Astrocyte (in vitro differentiated cells and primary cell): ENCODE results near the gene PYDC1. TPM values are rescaled to one million over a fixed set of nuclear protein-coding genes. Genes with fewer than 3 reads are reported as not detected.

Source experiments
- DNase-seq: peaks from one replicate; pipeline ENCODE4 v3.0.0-alpha.2; 2010; ENCODE audit warnings: low read depth
- FAIRE-seq: peaks from 2 replicates; lab custom pipeline; 2011; peaks lifted over from hg19 to GRCh38; lab: Jason Lieb, UNC
- H2AFZ ChIP-seq: 2 replicates; pipeline ENCODE4 v1.6.0; 2012; ENCODE audit warnings: low read depth, low read length, inconsistent platforms
- H3K27ac ChIP-seq: 2 replicates; pipeline ENCODE4 v1.5.1; 2011; ENCODE audit warnings: low read depth, low read length, inconsistent platforms
- H3K27me3 ChIP-seq: 2 replicates; pipeline ENCODE4 v1.6.0; 2011; ENCODE audit warnings: low read length, inconsistent platforms; ENCODE audit not compliant: insufficient read depth
- H3K36me3 ChIP-seq: 2 replicates; pipeline ENCODE4 v1.5.1; 2011; ENCODE audit warnings: low read length, inconsistent platforms; ENCODE audit not compliant: insufficient read depth
- H3K4me1 ChIP-seq: 2 replicates; pipeline ENCODE4 v1.5.1; 2011; ENCODE audit warnings: low read length, inconsistent platforms; ENCODE audit not compliant: insufficient read depth
- H3K4me2 ChIP-seq: 2 replicates; pipeline ENCODE4 v1.6.0; 2012; ENCODE audit warnings: low read length, inconsistent platforms
- H3K4me3 ChIP-seq: 2 replicates; pipeline ENCODE4 v1.5.1; 2011; ENCODE audit warnings: low read depth, mild to moderate bottlenecking, low read length, inconsistent platforms; ENCODE audit not compliant: insufficient read depth
- H3K79me2 ChIP-seq: 2 replicates; pipeline ENCODE4 v1.6.0; 2012; ENCODE audit warnings: mild to moderate bottlenecking, low read length, inconsistent platforms; ENCODE audit not compliant: insufficient read depth
- H3K9ac ChIP-seq: 2 replicates; pipeline ENCODE4 v1.6.0; 2012; ENCODE audit warnings: mild to moderate bottlenecking, low read length, inconsistent platforms
- H3K9me3 ChIP-seq: 2 replicates; pipeline ENCODE4 v1.5.1; 2012; ENCODE audit warnings: low read depth, mild to moderate bottlenecking, low read length, inconsistent platforms; ENCODE audit not compliant: insufficient read depth
- H4K20me1 ChIP-seq: 2 replicates; pipeline ENCODE4 v1.6.0; 2012; ENCODE audit warnings: low read length, inconsistent platforms; ENCODE audit not compliant: insufficient read depth
- H3K27ac Mint-ChIP-seq: one replicate; pipeline ENCODE4 v1.8.0; 2021; ENCODE audit warnings: mild to moderate bottlenecking, mixed read lengths; ENCODE audit not compliant: unreplicated experiment
- H3K27me3 Mint-ChIP-seq: one replicate; pipeline ENCODE4 v1.8.0; 2021; ENCODE audit warnings: low read depth, mixed read lengths; ENCODE audit not compliant: unreplicated experiment
- H3K36me3 Mint-ChIP-seq: one replicate; pipeline ENCODE4 v1.8.0; 2021; ENCODE audit warnings: low read depth, mixed read lengths; ENCODE audit not compliant: unreplicated experiment
- H3K4me1 Mint-ChIP-seq: one replicate; pipeline ENCODE4 v1.8.0; 2021; ENCODE audit warnings: low read depth, mixed read lengths; ENCODE audit not compliant: unreplicated experiment
- H3K4me3 Mint-ChIP-seq: one replicate; pipeline ENCODE4 v1.8.0; 2021; ENCODE audit warnings: mild to moderate bottlenecking, moderate library complexity, mixed read lengths; ENCODE audit not compliant: unreplicated experiment
- H3K9me3 Mint-ChIP-seq: one replicate; pipeline ENCODE4 v1.8.0; 2021; ENCODE audit warnings: mild to moderate bottlenecking, mixed read lengths; ENCODE audit not compliant: unreplicated experiment
- EZH2 ChIP-seq: IDR thresholded peaks from 2 replicates; pipeline ENCODE4 v1.6.1; 2012; ENCODE audit warnings: mild to moderate bottlenecking, low read length, inconsistent platforms; ENCODE audit not compliant: insufficient read depth
- total RNA-seq: library from RNA; stranded (reverse); gene quantifications from 2 replicates; pipeline ENCODE4 v1.2.1, GENCODE V29; 2021
- TF ChIP-seq, protein P1 (sequence below): IDR thresholded peaks from 2 replicates; pipeline ENCODE4 v1.5.1; 2011; ENCODE audit warnings: low read depth, mild to moderate bottlenecking, inconsistent platforms, low read length, moderate library complexity; ENCODE audit not compliant: insufficient read depth

The PYDC1 gene
- total RNA-seq, 1 donor from 2014 or later: not detected

DNA sequence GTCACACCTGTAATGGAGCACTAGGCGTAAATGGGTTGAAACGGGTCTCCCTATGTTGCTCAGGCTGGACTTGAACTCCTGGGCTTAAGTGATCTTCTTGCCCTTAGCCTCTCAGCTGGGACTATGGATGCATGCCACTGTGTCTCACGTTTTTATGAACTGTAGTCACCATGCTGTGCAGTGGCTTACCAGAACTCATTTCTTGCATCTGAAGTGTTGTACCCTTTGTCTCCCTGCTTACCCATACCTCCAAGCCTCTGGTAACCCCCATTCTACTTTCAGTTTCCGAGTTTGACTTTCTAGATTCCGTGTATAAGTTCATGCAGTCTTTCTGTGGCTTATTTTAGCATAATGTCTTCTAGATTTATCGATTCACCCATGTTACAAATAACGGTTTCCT, 22.0 kb downstream of the PYDC1 start:
- H3K4me3 ChIP-seq: no peak overlapping the region
- DNase-seq (no peak), FAIRE-seq (no peak)
- H3K36me3 ChIP-seq: peaks cover 64% of the 10 kb centered on the region
- no peak overlapping the region for H3K27ac Mint-ChIP-seq
- no peak overlapping the region for H3K4me2 ChIP-seq
- peaks cover 36% of the 10 kb centered on the region for H3K79me2 ChIP-seq
- H3K9me3 ChIP-seq: no peaks in the 10 kb centered on the region
- peaks cover 5% of the 10 kb centered on the region for H3K4me1 Mint-ChIP-seq
- no peak overlapping the region for H3K9ac ChIP-seq
- TF ChIP-seq, protein P1, sequence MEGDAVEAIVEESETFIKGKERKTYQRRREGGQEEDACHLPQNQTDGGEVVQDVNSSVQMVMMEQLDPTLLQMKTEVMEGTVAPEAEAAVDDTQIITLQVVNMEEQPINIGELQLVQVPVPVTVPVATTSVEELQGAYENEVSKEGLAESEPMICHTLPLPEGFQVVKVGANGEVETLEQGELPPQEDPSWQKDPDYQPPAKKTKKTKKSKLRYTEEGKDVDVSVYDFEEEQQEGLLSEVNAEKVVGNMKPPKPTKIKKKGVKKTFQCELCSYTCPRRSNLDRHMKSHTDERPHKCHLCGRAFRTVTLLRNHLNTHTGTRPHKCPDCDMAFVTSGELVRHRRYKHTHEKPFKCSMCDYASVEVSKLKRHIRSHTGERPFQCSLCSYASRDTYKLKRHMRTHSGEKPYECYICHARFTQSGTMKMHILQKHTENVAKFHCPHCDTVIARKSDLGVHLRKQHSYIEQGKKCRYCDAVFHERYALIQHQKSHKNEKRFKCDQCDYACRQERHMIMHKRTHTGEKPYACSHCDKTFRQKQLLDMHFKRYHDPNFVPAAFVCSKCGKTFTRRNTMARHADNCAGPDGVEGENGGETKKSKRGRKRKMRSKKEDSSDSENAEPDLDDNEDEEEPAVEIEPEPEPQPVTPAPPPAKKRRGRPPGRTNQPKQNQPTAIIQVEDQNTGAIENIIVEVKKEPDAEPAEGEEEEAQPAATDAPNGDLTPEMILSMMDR: no peak
- TF ChIP-seq EZH2: no peak
- H3K4me3 Mint-ChIP-seq: peak overlapping the region; percentile 60
- no peaks in the 10 kb centered on the region for H3K27me3 ChIP-seq
- H4K20me1 ChIP-seq: peaks cover 96% of the 10 kb centered on the region
- no peaks in the 10 kb centered on the region for H3K4me1 ChIP-seq
- no peaks in the 10 kb centered on the region for H3K9me3 Mint-ChIP-seq
- no peak overlapping the region for H3K27ac ChIP-seq
- H2AFZ ChIP-seq: no peak overlapping the region
- H3K36me3 Mint-ChIP-seq: peaks cover 35% of the 10 kb centered on the region
- no peaks in the 10 kb centered on the region for H3K27me3 Mint-ChIP-seq

DNA sequence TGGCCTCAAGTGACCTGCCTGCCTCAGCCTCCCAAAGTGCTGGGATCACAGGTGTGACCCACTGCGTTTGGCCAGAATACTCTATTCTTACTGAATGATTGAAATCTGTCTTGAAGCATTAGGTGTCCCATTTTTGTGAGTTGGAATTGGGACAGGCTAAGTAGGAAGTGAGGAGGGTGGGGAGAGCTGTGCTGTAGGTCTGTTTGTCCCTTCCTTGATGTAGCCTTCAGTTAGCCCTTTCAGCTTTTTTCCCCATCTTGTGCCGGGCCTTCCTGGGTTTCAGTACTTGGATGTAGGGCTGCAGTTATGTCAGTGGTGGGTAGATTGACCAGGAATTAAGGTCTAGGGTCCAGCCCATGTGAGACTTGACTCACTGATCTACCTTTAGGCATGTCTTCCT, 23.1 kb downstream of the PYDC1 start:
- TF ChIP-seq, protein P1: no peak
- no peak for TF ChIP-seq EZH2
- FAIRE-seq (no peak), DNase-seq (no peak)
- H3K4me1 Mint-ChIP-seq: peaks cover 5% of the 10 kb centered on the region
- Histone ChIP-seq H3K4me1 (no peaks in the 10 kb centered on the region), H3K79me2 (peaks cover 46% of the 10 kb centered on the region), H3K27me3 (no peaks in the 10 kb centered on the region), H3K9me3 (no peaks in the 10 kb centered on the region), H2AFZ (no peak overlapping the region), H3K4me3 (no peak overlapping the region), H3K4me2 (no peak overlapping the region), H4K20me1 (peaks cover 96% of the 10 kb centered on the region), H3K36me3 (peaks cover 75% of the 10 kb centered on the region), H3K27ac (no peak overlapping the region), H3K9ac (no peak overlapping the region)
- H3K9me3 Mint-ChIP-seq: no peaks in the 10 kb centered on the region
- no peak overlapping the region for H3K4me3 Mint-ChIP-seq
- no peaks in the 10 kb centered on the region for H3K27me3 Mint-ChIP-seq
- H3K36me3 Mint-ChIP-seq: peaks cover 43% of the 10 kb centered on the region
- H3K27ac Mint-ChIP-seq: no peak overlapping the region

DNA sequence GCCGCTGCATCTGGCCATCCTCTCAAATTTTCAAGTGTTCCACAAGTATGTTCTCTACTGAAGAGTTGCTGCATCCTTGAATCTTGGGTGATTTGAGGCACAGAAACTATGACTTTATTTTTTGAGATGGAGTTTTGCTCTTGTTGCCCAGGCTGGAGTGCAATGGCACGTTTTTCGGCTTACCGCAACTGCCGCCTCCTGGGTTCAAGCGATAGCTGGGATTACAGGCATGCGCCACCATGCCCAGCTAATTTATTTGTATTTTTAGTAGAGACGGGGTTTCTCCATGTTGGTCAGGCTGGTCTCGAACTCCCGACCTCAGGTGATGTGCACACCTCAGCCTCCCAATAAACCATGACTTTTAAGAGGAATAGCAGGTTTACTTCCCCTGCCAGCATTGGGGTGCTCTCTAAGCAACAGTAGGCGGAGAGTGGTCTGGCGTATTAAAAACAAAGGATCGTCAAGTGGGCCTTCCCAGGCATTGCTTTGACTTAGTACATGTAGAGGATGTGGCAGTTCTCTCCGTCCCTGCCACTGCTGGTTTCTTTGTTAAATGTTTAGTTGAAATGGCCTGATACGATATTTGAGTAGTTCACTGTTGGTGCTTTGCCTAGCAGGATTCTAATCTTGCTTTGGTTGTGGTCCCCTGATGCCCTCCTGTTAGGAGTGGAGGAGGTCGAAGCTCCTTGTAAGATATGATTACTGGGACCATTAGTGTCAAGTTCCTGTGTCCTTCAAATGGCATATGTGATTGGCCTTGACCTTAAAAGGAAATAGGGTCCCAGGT, 23.9 kb downstream of the PYDC1 start:
- no peak overlapping the region for H3K9ac ChIP-seq
- H4K20me1 ChIP-seq: peaks cover 96% of the 10 kb centered on the region
- H3K27ac Mint-ChIP-seq: no peak overlapping the region
- H3K9me3 Mint-ChIP-seq: no peaks in the 10 kb centered on the region
- no peaks in the 10 kb centered on the region for H3K27me3 Mint-ChIP-seq
- H3K4me1 Mint-ChIP-seq: peaks cover 9% of the 10 kb centered on the region
- H3K4me3 ChIP-seq: no peak overlapping the region
- H3K27me3 ChIP-seq: no peaks in the 10 kb centered on the region
- H3K27ac ChIP-seq: no peak overlapping the region
- no peaks in the 10 kb centered on the region for H3K4me1 ChIP-seq
- no peaks in the 10 kb centered on the region for H3K9me3 ChIP-seq
- H3K4me2 ChIP-seq: no peak overlapping the region
- FAIRE-seq: no peak
- TF ChIP-seq EZH2: no peak
- TF ChIP-seq, protein P1: no peak
- H3K79me2 ChIP-seq: peaks cover 54% of the 10 kb centered on the region
- peaks cover 83% of the 10 kb centered on the region for H3K36me3 ChIP-seq
- no peak for DNase-seq
- H3K36me3 Mint-ChIP-seq: peaks cover 40% of the 10 kb centered on the region
- H3K4me3 Mint-ChIP-seq: no peak overlapping the region
- H2AFZ ChIP-seq: no peak overlapping the region
